Stimulated activated CD4-positive, alpha-beta T cell treated with anti-CD3 and anti-CD28 coated beads, Interleukin-15, amount 100 ng/mL, for 1 hour (primary cell): ENCODE results near the gene CCT5.

Experiments used
- DNase-seq, 2 donors: peaks; one replicate each; pipeline ENCODE4 v3.0.0-alpha.2; 2020; ENCODE audit warnings: low read depth in 1 of 2, low spot score in 1 of 2

CCT5 gene

GRCh38 chr5:10249948-10250805, at the start of gene CCT5:
TSS of gene CCT5 (plus strand) at chr5:10250280. CDS start at chr5:10250341, 61 bp downstream.
- peak; percentile 70 to 80 for DNase-seq

GRCh38 chr5:10201223-10201868, 48.7 kb upstream of the CCT5 start:
- DNase-seq: no peak

- DNase-seq: no peak
Measured at GRCh38 chr5:10202089-10202910, 47.8 kb upstream of the CCT5 start.

GRCh38 chr5:10209004-10209403, 41.1 kb upstream of the CCT5 start:
- DNase-seq: no peak

GRCh38 chr5:10213316-10213715, 36.8 kb upstream of the CCT5 start:
- DNase-seq: no peak

- no peak for DNase-seq
Measured at GRCh38 chr5:10214041-10214440, 36.0 kb upstream of the CCT5 start.

GRCh38 chr5:10215366-10215765, 34.7 kb upstream of the CCT5 start:
- DNase-seq: no peak

GRCh38 chr5:10216107-10216506, 34.0 kb upstream of the CCT5 start:
- no peak for DNase-seq

GRCh38 chr5:10218658-10219057, 31.4 kb upstream of the CCT5 start:
- DNase-seq: no peak

GRCh38 chr5:10219068-10219467, 31.0 kb upstream of the CCT5 start:
- DNase-seq: no peak

GRCh38 chr5:10220248-10220647, 29.8 kb upstream of the CCT5 start:
- no peak for DNase-seq

GRCh38 chr5:10222326-10222725, 27.8 kb upstream of the CCT5 start:
- DNase-seq: no peak

- no peak for DNase-seq
Measured at GRCh38 chr5:10227379-10227778, 22.7 kb upstream of the CCT5 start.

GRCh38 chr5:10228288-10228687, 21.8 kb upstream of the CCT5 start:
- DNase-seq: no peak

- no peak for DNase-seq
Measured at GRCh38 chr5:10229306-10230048, 20.6 kb upstream of the CCT5 start.

GRCh38 chr5:10232386-10232785, 17.7 kb upstream of the CCT5 start:
- DNase-seq: no peak

GRCh38 chr5:10233011-10233410, 17.1 kb upstream of the CCT5 start:
- DNase-seq: no peak

GRCh38 chr5:10233505-10233904, 16.6 kb upstream of the CCT5 start:
- DNase-seq: no peak

- DNase-seq: no peak
Measured at GRCh38 chr5:10235350-10235749, 14.7 kb upstream of the CCT5 start.

GRCh38 chr5:10243660-10244240, 6.3 kb upstream of the CCT5 start:
- DNase-seq: no peak
